Duodenal mucosa (tissue), 2 donors: Measurements from ENCODE around the gene MRM1.
"Not testable (repeated sequence)": the region's sequence is repeated elsewhere in the genome, so short reads cannot be mapped to it uniquely, and the experiment has no call there.

ENCODE experiments used
- H3K27ac ChIP-seq: one replicate; pipeline ENCODE4 v1.7.0; 2013; ENCODE audit warnings: low read depth, low read length
- H3K27me3 ChIP-seq, 2 donors: one replicate each; pipeline ENCODE4 v1.7.0; 2013; ENCODE audit warnings: low read length in 2 of 2, control low read depth in 1 of 2; ENCODE audit not compliant: insufficient read depth in 2 of 2, control insufficient read depth in 1 of 2
- H3K36me3 ChIP-seq, 2 donors: one replicate each; pipeline ENCODE4 v1.7.0; 2013; ENCODE audit warnings: low read length in 2 of 2, control low read depth in 1 of 2; ENCODE audit not compliant: insufficient read depth in 2 of 2, control insufficient read depth in 1 of 2
- H3K4me1 ChIP-seq, 2 donors: one replicate each; pipeline ENCODE4 v1.7.0; 2013; ENCODE audit warnings: low read length in 2 of 2, control low read depth in 1 of 2; ENCODE audit not compliant: insufficient read depth in 2 of 2, control insufficient read depth in 1 of 2
- H3K4me3 ChIP-seq, 2 donors: one replicate each; pipeline ENCODE4 v1.7.0; 2013; ENCODE audit warnings: low read length in 2 of 2, low read depth in 1 of 2
- H3K9ac ChIP-seq, 2 donors: one replicate each; pipeline ENCODE4 v1.7.0; 2013; ENCODE audit warnings: low read length in 2 of 2, low read depth in 1 of 2
- H3K9me3 ChIP-seq, 2 donors: one replicate each; pipeline ENCODE4 v1.7.0; 2013; ENCODE audit warnings: low read length in 2 of 2, control low read depth in 1 of 2; ENCODE audit not compliant: control insufficient read depth in 1 of 2

Gene MRM1

GRCh38 chr17:36600936-36601302 is 464 bp upstream of the MRM1 start:
- H3K9me3 ChIP-seq, result no peaks in the 10 kb centered on the region
- peaks cover 11 to 28% of the 10 kb centered on the region in 2 donors for H3K36me3 ChIP-seq
- H3K27ac ChIP-seq, result peak overlapping the region; percentile 80
- peak overlapping the region; percentile 74 to 92 for H3K9ac ChIP-seq
- H3K4me1 ChIP-seq, result peaks cover 52 to 55% of the 10 kb centered on the region in 2 donors
- H3K27me3 ChIP-seq, result no peaks in the 10 kb centered on the region
- peak overlapping the region; percentile 90 to 97 for H3K4me3 ChIP-seq

GRCh38 chr17:36602030-36602748 is 806 bp downstream of the MRM1 start:
- Histone ChIP-seq H3K36me3 (peaks cover 11 to 22% of the 10 kb centered on the region in 2 donors), H3K27ac (no peak overlapping the region), H3K4me1 (peaks cover 43 to 45% of the 10 kb centered on the region in 2 donors), H3K9ac (peak overlapping the region; percentile 74 to 92), H3K9me3 (no peaks in the 10 kb centered on the region), H3K4me3 (peak overlapping the region; percentile 90 to 97), H3K27me3 (no peaks in the 10 kb centered on the region)

- Histone ChIP-seq H3K9ac (peak overlapping the region; percentile 74 to 92), H3K27me3 (no peaks in the 10 kb centered on the region), H3K9me3 (no peaks in the 10 kb centered on the region), H3K4me3 (peak overlapping the region; percentile 90 to 97), H3K27ac (no peak overlapping the region), H3K36me3 (peaks cover 10 to 24% of the 10 kb centered on the region in 2 donors), H3K4me1 (peaks cover 38 to 40% of the 10 kb centered on the region in 2 donors)
Observed at GRCh38 chr17:36602924-36603384, 1.6 kb downstream of the MRM1 start.

- Histone ChIP-seq H3K4me1 (peaks cover 29 to 33% of the 10 kb centered on the region in 2 donors), H3K36me3 (peaks cover 0 to 11% of the 10 kb centered on the region in 2 donors)
- not testable (repeated sequence) for H3K9me3 ChIP-seq, H3K4me3 ChIP-seq, H3K27ac ChIP-seq, H3K9ac ChIP-seq, H3K27me3 ChIP-seq
Observed at GRCh38 chr17:36605028-36605427, 3.6 kb downstream of the MRM1 start.

GRCh38 chr17:36608280-36608679 is 6.9 kb downstream of the MRM1 start:
- Histone ChIP-seq H3K9ac (no peak overlapping the region), H3K4me1 (peaks cover 12 to 13% of the 10 kb centered on the region in 2 donors), H3K27ac (no peak overlapping the region), H3K4me3 (no peak overlapping the region), H3K27me3 (no peaks in the 10 kb centered on the region), H3K36me3 (peaks cover 0 to 6% of the 10 kb centered on the region in 2 donors), H3K9me3 (no peaks in the 10 kb centered on the region)

- no peak overlapping the region for H3K27ac ChIP-seq
- H3K4me3 ChIP-seq, result peak overlapping the region in 1 of 2 donors; percentile 32
- peaks cover 12 to 13% of the 10 kb centered on the region in 2 donors for H3K4me1 ChIP-seq
- no peaks in the 10 kb centered on the region for H3K27me3 ChIP-seq
- no peaks in the 10 kb centered on the region for H3K9me3 ChIP-seq
- no peak overlapping the region for H3K9ac ChIP-seq
- peaks cover 0 to 6% of the 10 kb centered on the region in 2 donors for H3K36me3 ChIP-seq
Observed at GRCh38 chr17:36608794-36609497, 7.6 kb downstream of the MRM1 start.

- Histone ChIP-seq H3K27me3 (no peaks in the 10 kb centered on the region), H3K27ac (no peak overlapping the region), H3K4me1 (peaks cover 12 to 13% of the 10 kb centered on the region in 2 donors), H3K9ac (no peak overlapping the region), H3K4me3 (no peak overlapping the region), H3K36me3 (peaks cover 0 to 6% of the 10 kb centered on the region in 2 donors), H3K9me3 (no peaks in the 10 kb centered on the region)
Observed at GRCh38 chr17:36609498-36609862, 8.1 kb downstream of the MRM1 start.

GRCh38 chr17:36610474-36610873 is 9.1 kb downstream of the MRM1 start:
- Histone ChIP-seq H3K9ac (no peak overlapping the region), H3K27me3 (no peaks in the 10 kb centered on the region), H3K27ac (no peak overlapping the region), H3K9me3 (no peaks in the 10 kb centered on the region), H3K4me3 (no peak overlapping the region), H3K36me3 (peaks cover 0 to 6% of the 10 kb centered on the region in 2 donors), H3K4me1 (peaks cover 12 to 13% of the 10 kb centered on the region in 2 donors)

- H3K27ac ChIP-seq, result no peak overlapping the region
- H3K9me3 ChIP-seq, result no peaks in the 10 kb centered on the region
- no peaks in the 10 kb centered on the region for H3K27me3 ChIP-seq
- peaks cover 0 to 6% of the 10 kb centered on the region in 2 donors for H3K36me3 ChIP-seq
- no peak overlapping the region for H3K4me3 ChIP-seq
- H3K9ac ChIP-seq, result no peak overlapping the region
- H3K4me1 ChIP-seq, result peaks cover 12 to 13% of the 10 kb centered on the region in 2 donors
Observed at GRCh38 chr17:36611345-36612072, 10.1 kb downstream of the MRM1 start.

- H3K9ac ChIP-seq, result no peak overlapping the region
- no peak overlapping the region for H3K27ac ChIP-seq
Observed at GRCh38 chr17:36612323-36612722, 10.9 kb downstream of the MRM1 start.

More at GRCh38 chr17:36612323-36612722, 10.9 kb downstream of the MRM1 start:
- H3K4me1 ChIP-seq, result peaks cover 12 to 13% of the 10 kb centered on the region in 2 donors
- no peaks in the 10 kb centered on the region for H3K9me3 ChIP-seq
- peaks cover 0 to 6% of the 10 kb centered on the region in 2 donors for H3K36me3 ChIP-seq
- no peak overlapping the region for H3K4me3 ChIP-seq
- no peaks in the 10 kb centered on the region for H3K27me3 ChIP-seq
